HUES64 (cell line): ENCODE results near the gene PFKM.

Experiments used
- H3K27ac ChIP-seq: 2 replicates; pipeline ENCODE4 v1.7.0; 2013; ENCODE audit warnings: low read depth, low read length, inconsistent platforms
- H3K27me3 ChIP-seq: 2 replicates; pipeline ENCODE4 v1.6.1; 2013; ENCODE audit warnings: mild to moderate bottlenecking, low read length; ENCODE audit not compliant: insufficient read depth
- H3K36me3 ChIP-seq: 2 replicates; pipeline ENCODE4 v1.6.1; 2013; ENCODE audit warnings: mild to moderate bottlenecking, low read length; ENCODE audit not compliant: insufficient read depth
- H3K4me1 ChIP-seq: 2 replicates; pipeline ENCODE4 v1.6.1; 2013; ENCODE audit warnings: mild to moderate bottlenecking, low read length, moderate library complexity; ENCODE audit not compliant: insufficient read depth
- H3K4me3 ChIP-seq: 2 replicates; pipeline ENCODE4 v1.5.1; 2013; ENCODE audit warnings: mild to moderate bottlenecking, low read length, moderate library complexity
- H3K9ac ChIP-seq: 2 replicates; pipeline ENCODE4 v1.6.1; 2013; ENCODE audit warnings: mild to moderate bottlenecking, low read depth, low read length
- H3K9me3 ChIP-seq: 2 replicates; pipeline ENCODE4 v1.6.1; 2013; ENCODE audit warnings: low read depth, low read length; ENCODE audit not compliant: insufficient read depth
- WGBS: fragments of 150-250, 120-280 bp; methylation state at CpG from one replicate; pipeline ENCODE4 v1.1.7; 2013; ENCODE audit warnings: missing lambda C conversion rate; 5-methylcytosine and 5-hydroxymethylcytosine counted together

PFKM gene

GRCh38 chr12:48084066-48084465 is 35.1 kb upstream of the PFKM start:
- no peak overlapping the region for H3K9ac ChIP-seq
- H3K36me3 ChIP-seq = peaks cover 93% of the 10 kb centered on the region
- no peak overlapping the region for H3K4me3 ChIP-seq
- H3K4me1 ChIP-seq = no peaks in the 10 kb centered on the region
- H3K27me3 ChIP-seq = no peaks in the 10 kb centered on the region
- 100% methylated on average over 1 of the region's 1 CpG for whole genome bisulfite sequencing
- no peaks in the 10 kb centered on the region for H3K9me3 ChIP-seq
- no peak overlapping the region for H3K27ac ChIP-seq

- H3K9ac ChIP-seq = no peak overlapping the region
- H3K9me3 ChIP-seq = no peaks in the 10 kb centered on the region
- no peak overlapping the region for H3K4me3 ChIP-seq
- H3K27ac ChIP-seq = no peak overlapping the region
- peaks cover 95% of the 10 kb centered on the region for H3K36me3 ChIP-seq
- H3K4me1 ChIP-seq = no peaks in the 10 kb centered on the region
- no peaks in the 10 kb centered on the region for H3K27me3 ChIP-seq
- 96% methylated on average over 12 of the region's 12 CpGs for WGBS
These were observed 34.2 kb upstream of the PFKM start for GRCh38 chr12:48084841-48085460.

GRCh38 chr12:48086327-48086726 is 32.8 kb upstream of the PFKM start:
- Histone ChIP-seq H3K4me3 (no peak overlapping the region), H3K4me1 (no peaks in the 10 kb centered on the region), H3K27ac (no peak overlapping the region), H3K27me3 (no peaks in the 10 kb centered on the region), H3K9ac (no peak overlapping the region), H3K36me3 (peaks cover 93% of the 10 kb centered on the region), H3K9me3 (no peaks in the 10 kb centered on the region)
- WGBS = 97% methylated on average over 3 of the region's 3 CpGs

- no peaks in the 10 kb centered on the region for H3K4me1 ChIP-seq
- H3K4me3 ChIP-seq = no peak overlapping the region
- H3K9ac ChIP-seq = no peak overlapping the region
- H3K9me3 ChIP-seq = no peaks in the 10 kb centered on the region
- no peak overlapping the region for H3K27ac ChIP-seq
- H3K27me3 ChIP-seq = no peaks in the 10 kb centered on the region
- H3K36me3 ChIP-seq = peaks cover 88% of the 10 kb centered on the region
- WGBS = no CpG with 5 or more reads among the region's 1 CpG
These were observed 26.6 kb upstream of the PFKM start for GRCh38 chr12:48092611-48093010.

- peak overlapping the region; percentile 86 for H3K4me3 ChIP-seq
- peaks cover 20% of the 10 kb centered on the region; the same call in 1 of the 2 replicates for H3K27me3 ChIP-seq
- H3K9ac ChIP-seq = peak overlapping the region; percentile 98; the same call in 1 of the 2 replicates
- peaks cover 3% of the 10 kb centered on the region; the same call in 1 of the 2 replicates for H3K36me3 ChIP-seq
- H3K4me1 ChIP-seq = peaks cover 14% of the 10 kb centered on the region
- H3K9me3 ChIP-seq = no peaks in the 10 kb centered on the region
- no peak overlapping the region for H3K27ac ChIP-seq
- WGBS = 91% methylated on average over 4 of the region's 4 CpGs
These were observed 14.6 kb upstream of the PFKM start for GRCh38 chr12:48104531-48104930.

GRCh38 chr12:48105321-48105866 is 13.8 kb upstream of the PFKM start:
- under 1% methylated on average over 30 of the region's 30 CpGs for WGBS
- peak overlapping the region; percentile 86 for H3K4me3 ChIP-seq
- no peaks in the 10 kb centered on the region for H3K36me3 ChIP-seq
- H3K27ac ChIP-seq = peak overlapping the region; percentile 99
- H3K4me1 ChIP-seq = peaks cover 16% of the 10 kb centered on the region
- peak overlapping the region; percentile 98 for H3K9ac ChIP-seq
- peaks cover 28% of the 10 kb centered on the region; the same call in 1 of the 2 replicates for H3K27me3 ChIP-seq
- H3K9me3 ChIP-seq = no peaks in the 10 kb centered on the region

- no peaks in the 10 kb centered on the region for H3K9me3 ChIP-seq
- H3K27ac ChIP-seq = peak within 1 kb of the TSS; percentile 99
- 2% methylated on average over 53 of the region's 53 CpGs for WGBS
- H3K4me1 ChIP-seq = peaks cover 19% of the 10 kb centered on the region
- peak within 1 kb of the TSS; percentile 98 for H3K9ac ChIP-seq
- H3K27me3 ChIP-seq = peaks cover 29% of the 10 kb centered on the region; the same call in 1 of the 2 replicates
- peak within 1 kb of the TSS; percentile 86 for H3K4me3 ChIP-seq
- H3K36me3 ChIP-seq = no peaks in the 10 kb centered on the region
These were observed 13.1 kb upstream of the PFKM start, which contains the start of gene SENP1 for GRCh38 chr12:48105867-48106680. Gene SENP1 (minus strand): TSS chr12:48106079. CDS start chr12:48101472, 4,607 bp downstream.

- WGBS = 91% methylated on average over 5 of the region's 5 CpGs
- peaks cover 19% of the 10 kb centered on the region for H3K4me1 ChIP-seq
- peak overlapping the region; percentile 99 for H3K27ac ChIP-seq
- peaks cover 29% of the 10 kb centered on the region; the same call in 1 of the 2 replicates for H3K27me3 ChIP-seq
- H3K9ac ChIP-seq = peak overlapping the region; percentile 98
- peak overlapping the region; percentile 86 for H3K4me3 ChIP-seq
- no peaks in the 10 kb centered on the region for H3K36me3 ChIP-seq
- no peaks in the 10 kb centered on the region for H3K9me3 ChIP-seq
These were observed 12.2 kb upstream of the PFKM start for GRCh38 chr12:48106681-48107613.

- Histone ChIP-seq H3K4me1 (peaks cover 16% of the 10 kb centered on the region), H3K9ac (no peak overlapping the region), H3K9me3 (no peaks in the 10 kb centered on the region), H3K36me3 (no peaks in the 10 kb centered on the region), H3K4me3 (no peak overlapping the region), H3K27me3 (peaks cover 34% of the 10 kb centered on the region; the same call in 1 of the 2 replicates), H3K27ac (no peak overlapping the region)
These were observed 9.7 kb upstream of the PFKM start for GRCh38 chr12:48109424-48109823.

- Histone ChIP-seq H3K27me3 (peaks cover 34% of the 10 kb centered on the region; the same call in 1 of the 2 replicates), H3K27ac (no peak overlapping the region), H3K9ac (no peak overlapping the region), H3K4me1 (peaks cover 11% of the 10 kb centered on the region), H3K36me3 (no peaks in the 10 kb centered on the region), H3K9me3 (no peaks in the 10 kb centered on the region), H3K4me3 (no peak overlapping the region)
- 86% methylated on average over 1 of the region's 1 CpG for WGBS
These were observed 8.4 kb upstream of the PFKM start for GRCh38 chr12:48110691-48111311.
